ENCODE results near the gene DHDDS. TPM values are rescaled to one million over a fixed set of nuclear protein-coding genes. Genes with fewer than 3 reads are reported as not detected.

The DHDDS gene
- total and polyA plus RNA-seq, 2 of the 13 experiments (the other 11 are each of a cell fraction or from before 2014, with no cell fraction given), result 18.9 to 28.3 TPM

DNA sequence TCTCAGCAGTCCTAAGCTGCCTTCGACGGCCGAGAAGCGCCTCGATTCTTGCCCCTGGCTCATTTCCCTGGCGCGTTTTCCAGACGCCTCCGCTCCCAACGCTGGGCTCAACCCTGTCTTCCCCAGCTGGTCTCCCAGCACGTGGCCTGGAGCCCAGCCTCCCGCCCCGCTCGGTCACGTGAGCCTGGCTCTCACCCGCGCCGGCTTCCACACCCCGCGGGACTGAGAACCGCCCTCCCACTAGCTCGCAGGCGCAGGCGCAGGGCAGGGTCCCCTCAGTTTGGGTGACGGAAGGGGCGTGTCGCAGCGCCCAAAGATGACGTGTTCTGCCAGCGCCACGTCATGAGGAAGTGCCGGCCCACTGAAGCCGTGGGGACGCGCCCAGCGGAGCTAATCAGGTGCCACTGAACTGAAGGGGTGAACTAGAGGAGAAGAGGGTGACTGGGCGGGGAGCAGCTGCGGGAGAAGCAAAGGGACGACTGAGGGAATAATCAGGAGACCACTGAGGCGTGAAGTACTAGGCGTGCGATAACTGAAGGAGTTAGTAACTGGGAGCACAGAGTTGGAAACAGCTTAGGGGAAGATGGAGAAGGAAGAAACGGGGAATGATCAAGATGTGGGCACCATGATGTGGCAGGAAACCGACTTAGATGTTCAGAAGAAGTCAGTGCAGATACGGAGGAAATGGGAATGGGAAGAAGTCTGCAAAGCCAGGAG is at the start of gene DHDDS (continued):
- TF ChIP-seq, protein P1, sequence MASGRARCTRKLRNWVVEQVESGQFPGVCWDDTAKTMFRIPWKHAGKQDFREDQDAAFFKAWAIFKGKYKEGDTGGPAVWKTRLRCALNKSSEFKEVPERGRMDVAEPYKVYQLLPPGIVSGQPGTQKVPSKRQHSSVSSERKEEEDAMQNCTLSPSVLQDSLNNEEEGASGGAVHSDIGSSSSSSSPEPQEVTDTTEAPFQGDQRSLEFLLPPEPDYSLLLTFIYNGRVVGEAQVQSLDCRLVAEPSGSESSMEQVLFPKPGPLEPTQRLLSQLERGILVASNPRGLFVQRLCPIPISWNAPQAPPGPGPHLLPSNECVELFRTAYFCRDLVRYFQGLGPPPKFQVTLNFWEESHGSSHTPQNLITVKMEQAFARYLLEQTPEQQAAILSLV (CRISPR knock-in tag; IDR thresholded peaks at IDR 0.05; ENCODE audit: borderline replicate concordance), result peak; percentile 97
- TF ChIP-seq ZNF431 (CRISPR knock-in tag; IDR thresholded peaks at IDR 0.05; ENCODE audit: borderline replicate concordance, low read depth) (no peak; the same call in 1 of the 2 replicates), MTA1 (CRISPR knock-in tag; IDR thresholded peaks at IDR 0.05; ENCODE audit: borderline replicate concordance) (peak; percentile 91; the same call in 1 of the 2 replicates), SNAPC2 (CRISPR knock-in tag; IDR thresholded peaks at IDR 0.05) (peak; percentile 97), ZZZ3 (CRISPR knock-in tag; IDR thresholded peaks at IDR 0.05; ENCODE audit: borderline replicate concordance) (peak; percentile 84; the same call in 1 of the 2 replicates), TOPORS (CRISPR knock-in tag; IDR thresholded peaks at IDR 0.05) (peak; percentile 96), ZNF501 (CRISPR knock-in tag; IDR thresholded peaks at IDR 0.05) (peak; percentile 93), ZNF570 (CRISPR knock-in tag; IDR thresholded peaks at IDR 0.05; ENCODE audit: borderline replicate concordance) (no peak), TCF7 (IDR thresholded peaks at IDR 0.05; ENCODE audit: low read depth) (no peak), ZNF30 (CRISPR knock-in tag; IDR thresholded peaks at IDR 0.05) (peak; percentile 95), NONO (IDR thresholded peaks at IDR 0.05) (no peak), NONO (CRISPR knock-in tag; conservative IDR thresholded peaks at IDR 0.05) (peak; percentile 99), PRDM15 (CRISPR knock-in tag; IDR thresholded peaks at IDR 0.05) (0 out of 2 replicates have a peak, but pooled peaks have one; percentile 67), HNF4G (IDR thresholded peaks at IDR 0.05; ENCODE audit: borderline replicate concordance, low read depth, low read length) (no peak), HNF4G (CRISPR knock-in tag; IDR thresholded peaks at IDR 0.05; ENCODE audit: borderline replicate concordance, low read depth) (0 out of 2 replicates have a peak, but pooled peaks have one; percentile 41), ZNF589 (CRISPR knock-in tag; conservative IDR thresholded peaks at IDR 0.05) (peak; percentile 97), TCF7L2 (IDR thresholded peaks at IDR 0.05; ENCODE audit: low read depth, low read length) (no peak), AGO2 (optimal IDR thresholded peaks at IDR 0.05; ENCODE audit: low read depth, low read length) (no peak), MATR3 (CRISPR knock-in tag; IDR thresholded peaks at IDR 0.05) (no peak), NCOR1 (IDR thresholded peaks at IDR 0.05; ENCODE audit: borderline replicate concordance, low read length) (no peak; the same call in 1 of the 2 replicates), ARNT (IDR thresholded peaks at IDR 0.05) (no peak)
